NCI-H226 (cell line): Measurements from ENCODE around the gene HKDC1.
"Not testable (repeated sequence)": the region's sequence is repeated elsewhere in the genome, so short reads cannot be mapped to it uniquely, and the experiment has no call there.

Experiments used
- DNase-seq: peaks from one replicate; pipeline ENCODE4 v3.0.0-alpha.2; 2015

HKDC1 gene

GRCh38 chr10:69281507-69282413 lies 61.6 kb downstream of the HKDC1 start:
- DNase-seq = no peak

- DNase-seq = not testable (repeated sequence)
Measured at GRCh38 chr10:69284402-69284801, 64.3 kb downstream of the HKDC1 start.

DNA sequence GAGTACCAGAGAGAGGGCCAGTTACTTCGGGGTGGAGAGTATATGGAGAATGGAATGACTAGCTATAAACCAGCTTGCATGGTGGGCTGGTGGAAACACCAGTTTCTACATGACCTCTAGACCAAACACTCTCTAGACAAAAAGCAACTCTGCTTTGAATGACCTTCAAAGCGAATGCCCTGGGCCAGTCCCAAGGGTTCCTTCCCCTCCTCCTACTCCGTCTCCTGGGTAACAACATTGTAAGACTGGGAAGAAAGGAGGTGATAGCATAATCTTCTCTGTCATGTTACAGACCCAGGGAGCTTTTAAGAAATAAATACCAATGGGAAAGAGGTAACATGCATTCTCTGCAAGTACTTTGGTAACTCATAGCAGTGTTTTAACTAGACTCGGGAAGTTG lies 65.6 kb downstream of the HKDC1 start:
- DNase-seq = no peak

GRCh38 chr10:69287181-69287580 lies 67.0 kb downstream of the HKDC1 start:
- no peak for DNase-seq

- DNase-seq = no peak
Measured at GRCh38 chr10:69290993-69291392, 70.9 kb downstream of the HKDC1 start.

GRCh38 chr10:69292459-69292858 lies 72.3 kb downstream of the HKDC1 start:
- no peak for DNase-seq

DNA sequence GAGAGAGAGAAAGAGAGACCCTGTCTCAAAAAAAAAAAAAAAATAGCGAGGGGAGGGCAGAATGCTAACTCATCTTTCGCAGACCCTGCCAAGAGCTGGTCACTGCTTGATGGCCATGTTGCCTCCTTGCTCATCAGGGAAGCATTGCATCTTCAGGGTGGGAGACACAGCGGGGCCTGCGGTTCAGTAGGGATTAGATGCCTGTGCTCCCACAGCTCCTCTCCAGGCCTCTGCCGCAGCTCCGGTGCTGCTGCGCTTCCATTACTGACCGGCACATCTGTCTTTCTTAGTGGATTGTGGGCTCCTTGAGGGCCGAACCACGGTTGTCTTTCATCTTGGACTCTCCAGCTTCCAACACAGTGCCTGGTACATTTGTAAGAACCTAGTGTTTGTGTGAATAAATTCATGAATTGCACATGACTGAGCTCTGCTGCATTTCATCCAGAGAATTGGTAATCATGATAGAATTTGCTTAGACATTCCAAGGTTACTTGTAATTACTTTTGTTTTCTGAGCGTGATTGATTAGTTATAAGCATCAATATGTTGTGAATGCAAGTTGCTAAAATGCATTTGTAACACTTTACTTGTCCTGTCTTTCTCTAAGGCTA lies 75.0 kb downstream of the HKDC1 start:
- DNase-seq = no peak

- peak; percentile 49 for DNase-seq
Measured at GRCh38 chr10:69303632-69304051, 83.5 kb downstream of the HKDC1 start.

DNA sequence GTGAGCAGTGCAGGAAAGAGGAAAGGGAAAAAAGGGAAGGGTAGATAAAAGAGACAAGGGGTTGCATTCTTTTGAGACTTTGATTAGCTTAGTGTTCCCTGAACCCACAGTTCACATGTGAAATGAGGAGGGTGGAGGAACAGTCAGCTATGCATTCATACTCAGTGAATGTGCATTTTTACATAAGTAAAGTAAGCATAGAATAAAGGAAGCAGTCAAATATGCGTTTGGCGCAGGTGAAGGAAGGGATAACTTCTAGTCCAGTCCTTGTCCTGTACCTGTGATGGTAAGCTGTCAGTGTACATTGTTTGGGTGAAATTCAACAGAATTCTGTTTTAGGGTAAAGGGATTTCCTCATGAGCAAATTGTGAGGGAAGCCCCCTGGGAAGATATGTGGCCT lies 86.3 kb downstream of the HKDC1 start:
- no peak for DNase-seq

DNA sequence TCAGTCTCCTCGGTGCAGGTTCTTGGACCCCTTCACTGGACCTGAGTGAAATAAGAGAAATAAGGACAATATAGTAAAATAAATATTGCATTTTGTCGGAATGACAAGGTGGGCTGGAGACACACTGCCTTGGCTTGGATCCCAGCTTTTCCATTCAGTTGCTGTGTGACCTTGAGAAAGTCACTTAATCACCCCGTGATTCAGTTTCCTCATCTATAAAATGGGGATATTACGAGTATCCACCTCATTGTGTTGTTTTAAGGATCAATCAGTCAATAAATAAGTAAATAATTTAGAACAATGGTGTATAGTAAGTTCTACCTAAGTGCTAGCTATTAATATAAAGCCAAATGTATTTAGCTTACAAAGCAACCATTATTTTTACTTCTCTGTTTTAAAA lies 87.3 kb downstream of the HKDC1 start:
- no peak for DNase-seq

- DNase-seq = not testable (repeated sequence)
Measured at GRCh38 chr10:69308304-69308703, 88.2 kb downstream of the HKDC1 start.

DNA sequence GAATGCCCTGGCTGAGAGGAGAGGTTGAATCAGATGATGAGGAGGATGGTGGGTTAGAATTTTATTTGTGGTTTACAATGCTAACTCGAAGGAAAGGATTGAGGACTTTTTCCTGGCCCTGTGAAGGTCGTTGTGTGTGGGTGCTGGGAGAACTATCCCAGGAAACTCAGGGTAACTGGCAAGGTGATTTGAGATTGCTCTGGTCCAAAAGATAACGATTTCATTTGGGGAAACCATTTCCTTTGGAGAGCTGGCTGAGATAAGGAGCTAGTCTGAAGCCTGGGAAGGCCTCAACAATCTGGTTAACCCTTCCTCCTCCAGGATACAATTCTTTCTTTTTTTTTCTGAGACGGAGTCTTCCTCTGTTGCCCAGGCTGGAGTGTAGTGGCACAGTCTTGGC lies 91.2 kb downstream of the HKDC1 start:
- DNase-seq = peak; percentile 49

DNA sequence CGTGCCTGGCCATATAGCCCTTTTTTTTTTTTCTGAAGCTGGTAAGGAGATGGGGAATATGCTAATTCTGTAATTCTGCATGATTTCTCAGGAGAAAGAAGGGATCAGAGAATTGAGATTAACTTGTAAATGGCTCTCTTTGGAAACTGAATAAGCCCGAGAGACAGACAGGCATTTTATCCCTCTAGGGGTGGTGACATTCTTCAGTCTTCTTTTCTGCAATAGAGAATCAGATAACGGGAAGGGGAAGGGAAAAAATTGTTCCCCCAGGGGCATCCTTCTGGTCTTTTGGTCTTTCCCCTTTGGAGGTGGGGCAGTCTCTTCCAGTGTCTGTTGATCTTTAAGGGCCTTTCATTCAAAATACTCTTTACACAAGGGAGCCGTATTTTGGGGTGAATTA lies 92.4 kb downstream of the HKDC1 start:
- no peak for DNase-seq

GRCh38 chr10:69315100-69315542 lies 95.0 kb downstream of the HKDC1 start:
- no peak for DNase-seq

DNA sequence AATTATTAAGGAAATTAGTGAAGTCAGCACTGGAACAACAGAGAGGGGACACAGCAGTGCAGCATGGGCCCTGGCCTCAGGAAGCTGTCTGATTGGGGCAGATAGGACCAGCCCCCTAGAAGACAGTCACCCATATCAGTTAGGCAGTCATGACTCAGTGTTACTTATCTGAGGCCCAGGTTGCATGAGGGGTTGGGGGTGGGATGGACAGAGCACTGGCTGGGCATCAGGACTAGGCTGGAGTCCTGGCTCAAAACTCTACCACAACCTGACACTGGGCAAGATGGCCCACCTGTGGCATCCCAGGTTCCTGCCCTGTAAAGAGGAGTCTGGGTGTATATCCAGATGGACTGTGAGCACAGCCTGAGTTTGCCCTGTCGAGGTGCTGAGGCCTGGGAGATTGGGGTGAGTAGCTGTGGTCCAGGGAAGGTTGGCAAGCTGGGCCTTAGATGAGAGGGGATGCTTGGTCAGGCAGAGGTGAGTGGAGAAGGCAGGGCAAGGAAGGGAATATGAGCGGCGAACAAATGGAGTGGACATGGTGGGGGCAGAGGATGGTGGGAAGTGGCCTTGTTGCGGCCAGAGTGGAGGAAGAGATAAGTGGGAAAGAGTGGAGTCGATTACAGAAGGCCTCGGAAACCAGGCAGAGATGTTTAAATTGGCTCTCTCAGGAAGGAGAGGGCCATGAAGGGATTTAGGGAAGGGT lies 95.6 kb downstream of the HKDC1 start:
- peak; percentile 60 for DNase-seq

- peak; percentile 68 for DNase-seq
Measured at GRCh38 chr10:69316313-69317059, 96.4 kb downstream of the HKDC1 start.
